HCT116 (cell line): ENCODE measurements around the gene MAML3.

Experiments
- CTCF ChIP-seq, 3 experiments: fragments of 200-600 bp in 1 of 3; sonication (generic) in 1 of 3; IDR thresholded peaks in 2 of 3; conservative IDR thresholded peaks in 1 of 3; 2 replicates each; pipeline ENCODE4 v1.5.1; 2012 to 2017; ENCODE audit warnings: low read depth in 2 of 3, low read length in 2 of 3, antibody characterized with exemption in 1 of 3, borderline replicate concordance in 1 of 3, control low read depth in 1 of 3, mild to moderate bottlenecking in 1 of 3, mixed read lengths in 1 of 3, mixed run types in 1 of 3, moderate library complexity in 1 of 3; ENCODE audit not compliant: insufficient read depth in 1 of 3
- EZH2 ChIP-seq: fragments of 200-600 bp; sonication (generic); IDR thresholded peaks from 2 replicates; pipeline ENCODE4 v1.6.1; 2017; ENCODE audit warnings: antibody characterized with exemption, mixed run types
- POLR2A ChIP-seq: IDR thresholded peaks from 2 replicates; pipeline ENCODE4 v1.7.0; 2011; ENCODE audit warnings: borderline replicate concordance; ENCODE audit not compliant: insufficient read depth, insufficient read length; ENCODE audit errors: extremely low read depth
- YY1 ChIP-seq: IDR thresholded peaks from 2 replicates; pipeline ENCODE4 v1.6.1; 2011; ENCODE audit warnings: low read length, low read depth, moderate library complexity, mild to moderate bottlenecking; ENCODE audit not compliant: insufficient replicate concordance; ENCODE audit errors: extremely low read depth
- ZFX ChIP-seq: fragments of 450-650 bp; IDR thresholded peaks from 2 replicates; pipeline ENCODE4 v1.6.1; 2017

GRCh38 chr4:139955600-139955999 lies 198.4 kb downstream of the MAML3 start:
- TF ChIP-seq ZFX (no peak), POLR2A (no peak), CTCF (IDR thresholded peaks at IDR 0.05 in 2 of 3, conservative IDR thresholded peaks at IDR 0.05 in 1 of 3; ENCODE audit: borderline replicate concordance in 1 of 3, insufficient read depth in 1 of 3, low read depth in 2 of 3, low read length in 2 of 3) (no peak), YY1 (no peak), EZH2 (no peak)
